ENCODE data around the gene WDTC1. TPM values are rescaled to one million over a fixed set of nuclear protein-coding genes. Genes with fewer than 3 reads are reported as not detected.

WDTC1 gene
- total and polyA plus RNA-seq, 2 of the 13 experiments (the other 11 are each of a cell fraction or from before 2014, with no cell fraction given): 5.5 TPM

DNA sequence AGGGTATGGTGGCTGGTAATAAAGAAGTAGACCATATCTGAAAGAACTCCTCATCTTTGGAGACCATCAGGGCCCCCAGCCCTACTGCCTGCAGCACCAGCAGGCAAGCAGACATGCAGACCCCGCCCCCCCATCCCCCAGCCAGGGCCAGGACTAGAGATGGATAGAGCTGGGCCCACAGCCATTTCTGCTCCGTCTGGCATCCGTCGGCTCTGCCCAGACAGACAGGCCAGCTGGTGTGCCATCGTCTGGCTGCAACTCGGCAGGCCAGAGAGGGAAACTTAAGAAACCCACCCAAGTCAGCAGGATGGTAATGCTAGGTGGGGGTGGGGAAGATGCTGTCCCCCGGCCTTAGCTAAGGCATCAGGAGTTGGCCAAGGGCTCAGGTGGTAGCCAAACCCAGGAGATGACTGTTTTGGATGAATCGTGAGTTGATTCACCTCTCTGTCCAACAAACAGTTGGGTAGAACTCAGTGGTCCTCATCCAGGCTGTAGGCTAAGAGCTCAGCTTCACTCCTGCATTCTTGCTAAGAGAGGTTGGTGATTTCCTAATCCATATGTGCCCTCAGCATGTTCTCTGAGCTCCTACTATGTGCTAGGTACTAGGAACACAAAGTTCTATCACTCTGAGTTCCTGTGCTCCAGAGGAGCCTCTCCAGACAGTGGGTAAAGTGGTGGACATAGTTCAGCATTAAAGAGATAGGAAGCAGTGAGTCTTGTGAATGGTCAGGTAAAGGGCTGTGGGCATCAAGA is 64.4 kb downstream of the WDTC1 start:
- Histone ChIP-seq H3K36me3 (replicated peaks in 1 of 2; ENCODE audit: control insufficient read depth in 1 of 2, insufficient read depth in 2 of 2, low read length in 2 of 2) (peaks cover 0 to 22% of the 10 kb centered on the region in 2 experiments; a peak in 2 of 5 replicates), H2AFZ (ENCODE audit: low read length) (no peak overlapping the region), H3K27me3 (ENCODE audit: control insufficient read depth in 1 of 2, insufficient read depth in 2 of 2, low read length in 2 of 2) (no peaks in the 10 kb centered on the region), H3K4me1 (ENCODE audit: insufficient read depth, low read length) (no peaks in the 10 kb centered on the region), H3K27ac (ENCODE audit: extremely low read length, insufficient read depth, low read length) (no peak overlapping the region), H3K4me2 (ENCODE audit: low read depth, low read length) (no peak overlapping the region), H3K9ac (ENCODE audit: insufficient read depth, low read depth, low read length) (no peak overlapping the region), H3K79me2 (ENCODE audit: insufficient read depth, low read length) (no peaks in the 10 kb centered on the region), H4K20me1 (ENCODE audit: insufficient read depth, low read length) (no peaks in the 10 kb centered on the region), H3K9me3 (ENCODE audit: low read length) (no peaks in the 10 kb centered on the region), H3K4me3 (replicated peaks in 1 of 3; ENCODE audit: insufficient read depth in 1 of 3, low read depth in 2 of 3, low read length in 3 of 3) (no peak overlapping the region)
- FAIRE-seq (no peak), DNase-seq (ENCODE audit: low spot score) (no peak), ATAC-seq (no peak)
- in situ Hi-C loops (cut with HindIII; ENCODE audit: extremely low pct_ligation_motif_present, low pct_unique_long_range_greater_than_20kb) (loop anchor here (5.0 to 10.0 kb wide), 2 partner anchors 93 to 306 kb away; partner anchors contain the start of genes AHDC1 and GPR3), intact Hi-C loops (cut with micrococcal nuclease; ENCODE audit: unreplicated experiment) (no loop called here)
- WGBS (ENCODE audit: low lambda C conversion rate): 63% methylated on average over 1 of the region's 8 CpGs
- ChIA-PET POLR2A (no interaction called here), CTCF (ENCODE audit: low intra/inter-chr PET ratio, low total read pairs) (interaction anchor here (4.0 kb wide), 1 partner anchor 89 kb away, joined by 43 read pairs; no protein-coding TSS in a partner anchor)
- BruUV-seq (replicated peaks): no TSS peak
- TF ChIP-seq ZNF382 (CRISPR knock-in tag; IDR thresholded peaks at IDR 0.05; ENCODE audit: borderline replicate concordance) (no peak), HMGA1 (CRISPR knock-in tag; conservative IDR thresholded peaks at IDR 0.05) (no peak), TOE1 (CRISPR knock-in tag; IDR thresholded peaks at IDR 0.05) (no peak)

DNA sequence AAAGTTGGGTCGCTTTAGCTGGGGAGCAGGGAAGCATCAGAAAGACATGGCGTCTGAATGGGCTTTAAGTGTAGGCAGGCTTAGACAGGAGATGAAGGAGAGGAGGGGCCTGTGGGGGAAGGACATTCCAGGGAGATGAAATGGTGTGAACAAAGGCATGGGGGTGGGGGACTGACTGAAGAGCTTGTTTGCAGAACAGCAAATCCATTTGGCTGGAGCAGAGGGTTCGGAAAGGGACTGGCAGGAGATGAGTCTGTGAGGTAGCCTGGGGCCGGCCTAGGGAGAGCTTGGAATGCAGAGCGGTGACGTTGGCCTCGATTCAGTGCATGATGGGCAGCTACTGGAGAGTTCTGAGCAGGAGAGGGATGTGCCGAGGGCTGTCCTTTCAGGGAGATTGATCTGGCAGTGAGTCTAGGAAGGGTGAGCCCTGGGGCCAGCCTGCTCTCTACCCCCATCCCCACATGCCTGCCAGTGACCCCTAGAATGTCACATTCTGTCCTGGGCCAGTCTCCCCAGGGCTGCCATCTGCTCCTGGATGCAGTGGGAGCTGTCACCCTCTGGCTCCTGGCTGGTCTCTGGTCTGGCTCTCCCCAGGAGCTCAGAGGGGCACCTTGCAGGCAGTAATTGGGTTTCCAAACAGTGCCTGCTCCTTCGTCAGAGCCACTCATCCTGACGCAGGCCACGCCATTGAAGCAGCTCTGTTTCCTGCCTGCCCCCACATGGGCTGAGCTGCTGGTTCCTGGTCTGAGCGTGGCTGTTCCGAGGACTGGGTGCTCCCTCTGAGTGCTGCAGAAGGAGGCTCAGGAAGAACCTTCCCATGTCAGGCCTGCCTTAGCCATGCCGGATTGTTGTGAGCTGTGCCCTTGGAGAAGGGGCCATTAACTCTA is 65.2 kb downstream of the WDTC1 start:
- no peak overlapping the region for H3K27ac ChIP-seq (ENCODE audit: extremely low read length, insufficient read depth, low read length)
- 74% methylated on average over 12 of the region's 14 CpGs for WGBS (ENCODE audit: low lambda C conversion rate)
- no peaks in the 10 kb centered on the region for H3K27me3 ChIP-seq (ENCODE audit: control insufficient read depth in 1 of 2, insufficient read depth in 2 of 2, low read length in 2 of 2)
- in situ Hi-C loops (cut with HindIII; ENCODE audit: extremely low pct_ligation_motif_present, low pct_unique_long_range_greater_than_20kb): loop anchor here (5.0 to 10.0 kb wide), 2 partner anchors 93 to 305 kb away; partner anchors contain the start of genes AHDC1 and GPR3
- POLR2A ChIA-PET: no interaction called here
- no peaks in the 10 kb centered on the region for H3K4me1 ChIP-seq (ENCODE audit: insufficient read depth, low read length)
- no peak overlapping the region for H3K9ac ChIP-seq (ENCODE audit: insufficient read depth, low read depth, low read length)
- FAIRE-seq (no peak), ATAC-seq (no peak), DNase-seq (ENCODE audit: low spot score) (peak; percentile 53)
- no peak overlapping the region for H3K4me3 ChIP-seq (replicated peaks in 1 of 3; ENCODE audit: insufficient read depth in 1 of 3, low read depth in 2 of 3, low read length in 3 of 3)
- no peaks in the 10 kb centered on the region for H4K20me1 ChIP-seq (ENCODE audit: insufficient read depth, low read length)
- H3K36me3 ChIP-seq (replicated peaks in 1 of 2; ENCODE audit: control insufficient read depth in 1 of 2, insufficient read depth in 2 of 2, low read length in 2 of 2): peaks cover 0 to 14% of the 10 kb centered on the region in 2 experiments; a peak in 2 of 5 replicates
- H3K4me2 ChIP-seq (ENCODE audit: low read depth, low read length): no peak overlapping the region
- no TSS peak for BruUV-seq (replicated peaks)
- H3K9me3 ChIP-seq (ENCODE audit: low read length): no peaks in the 10 kb centered on the region
- intact Hi-C loops (cut with micrococcal nuclease; ENCODE audit: unreplicated experiment): no loop called here
- CTCF ChIA-PET (ENCODE audit: low intra/inter-chr PET ratio, low total read pairs): interaction anchor here (1.9 to 4.0 kb wide), 2 partner anchors 88 to 96 kb away, joined by 17 to 43 read pairs; no protein-coding TSS in a partner anchor
- H2AFZ ChIP-seq (ENCODE audit: low read length): no peak overlapping the region
- no peaks in the 10 kb centered on the region for H3K79me2 ChIP-seq (ENCODE audit: insufficient read depth, low read length)
- TF ChIP-seq, protein P1, sequence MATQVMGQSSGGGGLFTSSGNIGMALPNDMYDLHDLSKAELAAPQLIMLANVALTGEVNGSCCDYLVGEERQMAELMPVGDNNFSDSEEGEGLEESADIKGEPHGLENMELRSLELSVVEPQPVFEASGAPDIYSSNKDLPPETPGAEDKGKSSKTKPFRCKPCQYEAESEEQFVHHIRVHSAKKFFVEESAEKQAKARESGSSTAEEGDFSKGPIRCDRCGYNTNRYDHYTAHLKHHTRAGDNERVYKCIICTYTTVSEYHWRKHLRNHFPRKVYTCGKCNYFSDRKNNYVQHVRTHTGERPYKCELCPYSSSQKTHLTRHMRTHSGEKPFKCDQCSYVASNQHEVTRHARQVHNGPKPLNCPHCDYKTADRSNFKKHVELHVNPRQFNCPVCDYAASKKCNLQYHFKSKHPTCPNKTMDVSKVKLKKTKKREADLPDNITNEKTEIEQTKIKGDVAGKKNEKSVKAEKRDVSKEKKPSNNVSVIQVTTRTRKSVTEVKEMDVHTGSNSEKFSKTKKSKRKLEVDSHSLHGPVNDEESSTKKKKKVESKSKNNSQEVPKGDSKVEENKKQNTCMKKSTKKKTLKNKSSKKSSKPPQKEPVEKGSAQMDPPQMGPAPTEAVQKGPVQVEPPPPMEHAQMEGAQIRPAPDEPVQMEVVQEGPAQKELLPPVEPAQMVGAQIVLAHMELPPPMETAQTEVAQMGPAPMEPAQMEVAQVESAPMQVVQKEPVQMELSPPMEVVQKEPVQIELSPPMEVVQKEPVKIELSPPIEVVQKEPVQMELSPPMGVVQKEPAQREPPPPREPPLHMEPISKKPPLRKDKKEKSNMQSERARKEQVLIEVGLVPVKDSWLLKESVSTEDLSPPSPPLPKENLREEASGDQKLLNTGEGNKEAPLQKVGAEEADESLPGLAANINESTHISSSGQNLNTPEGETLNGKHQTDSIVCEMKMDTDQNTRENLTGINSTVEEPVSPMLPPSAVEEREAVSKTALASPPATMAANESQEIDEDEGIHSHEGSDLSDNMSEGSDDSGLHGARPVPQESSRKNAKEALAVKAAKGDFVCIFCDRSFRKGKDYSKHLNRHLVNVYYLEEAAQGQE (IDR thresholded peaks at IDR 0.05; ENCODE audit: borderline replicate concordance in 1 of 2, low read depth in 1 of 2, low read length in 2 of 2): no peak
- TF ChIP-seq U2AF2 (IDR thresholded peaks at IDR 0.05; ENCODE audit: low read depth, low read length): no peak
- TF ChIP-seq ZFAT (CRISPR knock-in tag; conservative IDR thresholded peaks at IDR 0.05): no peak
- no peak for TF ChIP-seq ZFYVE20 (CRISPR knock-in tag; IDR thresholded peaks at IDR 0.05; ENCODE audit: borderline replicate concordance, low read depth)
- TF ChIP-seq ZNF547 (CRISPR knock-in tag; IDR thresholded peaks at IDR 0.05): no peak
- TF ChIP-seq STAG1 (CRISPR knock-in tag; IDR thresholded peaks at IDR 0.05): no peak
- TF ChIP-seq JUN (CRISPR knock-in tag; IDR thresholded peaks at IDR 0.05): no peak
- no peak for TF ChIP-seq ARID2 (CRISPR knock-in tag; IDR thresholded peaks at IDR 0.05; ENCODE audit: borderline replicate concordance)
- TF ChIP-seq ZNF136 (CRISPR knock-in tag; IDR thresholded peaks at IDR 0.05; ENCODE audit: low read depth): no peak
